Islet precursor cell (in vitro differentiated cells): ENCODE results near the gene ALKBH1.
A peak's percentile ranks its signal among the peaks of the same experiment; 100 is the strongest.
"Not testable (repeated sequence)": the region's sequence is repeated elsewhere in the genome, so short reads cannot be mapped to it uniquely, and the experiment has no call there.

Experiments used
- DNase-seq: peaks from one replicate; pipeline ENCODE4 v3.0.0-alpha.2; 2018

Gene ALKBH1

DNA sequence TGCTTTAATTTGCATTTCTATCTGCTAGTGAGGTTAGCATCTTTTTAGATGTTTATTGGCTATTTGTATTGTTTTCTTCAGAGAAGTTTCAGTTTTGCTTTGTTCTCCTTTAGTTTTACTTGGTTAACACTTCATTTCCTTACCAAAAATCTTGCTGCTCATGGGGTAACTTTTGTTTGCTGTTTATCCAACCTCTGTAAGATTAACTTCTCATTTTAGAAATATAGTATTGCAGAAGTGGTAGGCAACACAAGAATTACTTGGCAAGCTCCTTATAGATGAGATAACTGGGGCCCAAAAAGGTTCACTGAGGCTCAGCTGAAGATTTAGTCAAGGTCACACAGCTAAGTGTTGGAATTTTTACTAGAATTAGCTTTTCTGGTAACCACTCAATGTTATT lies 40.5 kb downstream of the ALKBH1 start:
- no peak for DNase-seq

- peak; percentile 69 for DNase-seq
Observed at GRCh38 chr14:77663293-77663692, 44.5 kb downstream of the ALKBH1 start.

- not testable (repeated sequence) for DNase-seq
Observed at GRCh38 chr14:77661562-77661961, 46.3 kb downstream of the ALKBH1 start.

DNA sequence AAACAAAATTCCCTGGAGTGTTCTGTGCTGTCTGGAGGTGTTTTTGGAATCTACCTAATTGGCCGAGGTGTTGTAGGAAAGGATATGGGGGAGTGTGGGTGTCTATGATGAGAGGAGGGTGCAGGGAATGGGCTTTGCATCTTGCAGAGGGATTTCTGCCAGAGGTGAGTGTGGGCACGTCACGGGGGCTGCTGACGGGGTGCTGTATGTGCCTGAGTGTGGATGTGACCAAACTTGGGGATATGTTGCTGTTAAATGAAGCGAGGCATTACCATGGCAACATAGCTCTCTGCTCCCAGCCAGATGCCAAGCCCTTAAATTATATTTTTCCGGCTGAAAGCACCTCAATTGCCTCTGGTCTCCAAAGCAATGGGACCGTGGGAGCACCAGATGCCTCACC lies 47.1 kb downstream of the ALKBH1 start:
- no peak for DNase-seq

- DNase-seq, result no peak
Observed at GRCh38 chr14:77659831-77660230, 48.0 kb downstream of the ALKBH1 start.

DNA sequence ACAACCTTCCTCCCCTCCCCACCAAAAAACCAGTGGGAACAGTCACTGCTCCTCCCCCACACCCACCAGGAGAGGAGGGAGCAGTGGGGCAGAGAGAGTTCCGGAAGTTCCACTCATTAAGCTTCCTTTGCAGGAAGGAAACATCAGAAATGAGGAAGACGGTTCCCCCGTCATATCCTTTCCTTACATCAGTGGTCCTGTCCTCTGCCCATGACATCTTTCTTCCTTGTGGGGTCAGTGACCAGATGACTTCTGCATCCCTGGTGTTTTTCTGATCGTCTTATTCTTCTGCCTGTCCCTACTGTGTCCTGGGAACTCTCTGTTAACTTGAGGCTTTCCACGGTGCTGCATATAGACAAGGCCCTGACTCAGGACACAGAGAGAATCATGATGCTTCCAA lies 50.5 kb downstream of the ALKBH1 start:
- no peak for DNase-seq

- no peak for DNase-seq
Observed at GRCh38 chr14:77654001-77654441, 53.8 kb downstream of the ALKBH1 start.

DNA sequence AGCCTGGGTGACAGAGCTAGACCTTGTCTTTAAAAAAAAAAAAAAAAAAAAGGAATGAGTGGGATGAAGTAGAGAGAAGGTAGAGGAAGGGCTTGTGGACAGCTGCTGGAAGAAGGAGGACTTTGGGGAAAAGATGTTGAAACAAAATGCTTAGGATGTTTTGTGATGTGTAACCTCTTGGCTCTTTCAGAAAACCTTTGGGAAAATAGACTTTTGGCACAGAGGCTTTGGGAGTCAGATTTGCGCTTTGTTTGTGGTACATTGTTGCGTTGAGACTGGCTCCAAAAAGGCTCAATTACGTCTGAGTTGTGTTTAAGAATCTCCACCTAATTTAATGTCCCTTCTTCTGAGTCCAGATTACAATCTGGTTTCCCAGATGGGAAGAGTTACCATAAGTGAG lies 58.5 kb downstream of the ALKBH1 start:
- DNase-seq, result no peak

DNA sequence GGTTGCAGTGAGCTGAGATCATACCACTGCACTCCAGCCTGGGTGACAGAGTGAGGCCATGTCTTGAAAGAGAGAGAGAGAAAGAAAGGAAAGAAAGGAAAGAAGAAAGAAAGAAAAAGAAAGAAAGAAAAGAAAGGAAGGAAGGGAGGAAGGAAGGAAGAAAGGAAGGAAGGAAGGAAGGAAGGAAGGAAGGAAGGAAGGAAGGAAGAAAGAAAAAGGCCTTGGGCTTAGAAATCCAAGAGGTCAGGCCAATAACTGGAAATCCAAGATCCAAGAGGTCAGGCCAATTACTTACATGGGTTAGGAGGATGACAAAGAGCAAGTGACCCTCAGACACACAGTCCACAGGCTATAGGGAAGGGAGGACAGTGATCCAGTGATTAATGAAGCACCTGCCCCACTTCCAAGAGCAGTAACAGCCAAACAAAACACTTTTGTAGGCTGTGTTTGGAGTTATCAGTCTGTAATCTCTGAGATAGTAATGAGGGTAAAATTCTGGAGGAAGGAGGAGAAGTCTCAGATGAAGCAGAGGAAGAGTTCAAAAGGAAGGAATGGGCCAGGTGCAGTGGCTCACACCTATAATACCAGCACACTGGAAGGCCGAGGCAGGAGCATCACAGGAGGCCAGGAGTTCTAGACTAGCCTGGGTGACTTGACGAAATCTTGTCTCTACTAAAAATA lies 59.2 kb downstream of the ALKBH1 start:
- DNase-seq, result no peak

GRCh38 chr14:77647853-77648252 lies 60.0 kb downstream of the ALKBH1 start:
- no peak for DNase-seq

DNA sequence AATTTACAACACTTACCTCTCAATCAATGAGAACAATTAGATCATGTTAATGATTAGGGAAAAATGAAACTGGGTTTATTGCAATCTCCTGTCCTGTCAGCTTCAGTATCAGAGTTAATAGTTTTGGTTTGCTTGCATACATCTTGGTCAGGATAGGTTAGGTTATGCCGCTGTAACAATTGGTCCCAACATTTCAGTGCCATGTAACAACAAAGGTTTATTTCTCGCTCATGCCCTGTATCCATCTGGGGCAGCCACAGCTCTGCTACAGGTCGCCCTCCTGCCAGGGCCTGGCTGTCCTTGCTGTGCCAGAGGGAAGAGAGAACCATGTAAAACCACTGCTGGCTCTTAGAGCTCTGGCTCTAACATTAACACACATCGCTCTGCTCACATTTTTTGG lies 60.9 kb downstream of the ALKBH1 start:
- DNase-seq, result no peak

DNA sequence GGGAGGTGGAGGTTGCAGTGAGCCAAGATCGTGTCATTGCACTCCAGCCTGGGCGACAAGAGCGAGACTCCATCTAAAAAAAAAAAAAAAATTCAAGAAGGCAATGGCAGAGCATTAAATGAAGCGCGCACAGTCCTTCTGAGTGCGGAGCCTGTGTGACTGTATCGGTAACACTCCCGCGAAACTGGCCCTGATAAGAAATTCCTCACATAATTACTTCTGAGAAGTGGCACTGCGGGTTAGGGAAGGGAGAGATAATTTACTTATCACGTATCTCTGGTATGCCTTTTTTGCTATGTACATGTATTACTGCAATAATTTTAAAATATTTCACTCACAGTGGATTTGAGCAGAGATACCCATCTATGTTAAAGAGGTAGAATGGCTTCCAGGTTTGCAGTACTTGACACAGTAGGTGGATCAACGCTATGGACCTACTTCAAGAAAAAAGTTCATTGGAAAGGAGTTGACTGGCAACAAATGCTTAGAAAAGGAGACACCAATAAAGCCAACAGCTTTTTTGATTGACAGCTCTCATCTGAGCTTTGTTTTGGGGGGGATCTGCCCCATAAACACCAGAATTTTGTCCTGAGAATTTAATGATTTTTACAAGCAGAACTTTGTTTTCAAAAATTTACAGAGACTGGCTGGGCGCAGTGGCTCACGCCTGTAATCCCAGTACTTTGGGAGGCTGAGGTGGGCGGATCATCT lies 62.1 kb downstream of the ALKBH1 start:
- DNase-seq, result no peak

GRCh38 chr14:77642407-77642806 lies 65.4 kb downstream of the ALKBH1 start:
- DNase-seq, result no peak

DNA sequence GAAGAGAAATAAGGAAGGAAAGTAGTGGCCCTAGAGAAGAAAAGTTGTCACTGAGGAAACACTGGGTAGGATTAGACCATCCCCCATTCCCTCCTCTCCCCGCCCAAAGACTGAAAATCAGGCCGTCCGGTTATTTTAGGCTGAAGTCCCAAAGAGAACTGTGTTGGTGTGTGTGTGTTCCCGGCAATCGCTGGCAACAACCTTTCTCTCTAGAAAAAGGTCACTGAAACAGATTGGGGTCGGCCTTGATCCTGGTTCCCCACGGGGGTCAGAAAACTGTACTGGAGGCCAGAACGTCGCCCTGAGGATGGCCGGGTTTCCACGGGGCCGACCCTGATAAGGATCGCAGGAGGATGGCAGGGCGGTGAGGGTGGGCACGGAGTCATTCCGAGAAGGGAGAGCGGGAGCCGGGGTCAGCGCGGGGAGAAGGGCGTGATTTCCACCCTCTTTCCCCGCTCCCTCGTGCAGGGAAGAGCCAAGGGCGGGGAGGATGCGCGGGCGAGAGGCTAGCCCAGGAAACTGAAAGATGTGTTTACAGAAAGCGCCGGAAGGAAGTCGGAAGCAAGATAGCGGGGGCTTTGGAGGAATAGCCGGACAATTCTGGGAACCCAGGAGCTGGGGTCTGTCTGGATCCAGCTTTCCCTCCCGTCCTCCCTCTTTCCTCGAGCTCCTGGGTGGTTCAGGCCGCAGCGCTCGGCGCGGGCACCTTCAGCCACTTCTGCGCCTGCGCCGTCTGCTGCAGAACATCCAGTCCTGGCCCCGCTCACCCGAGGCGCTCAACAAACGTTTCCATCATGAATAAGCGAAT lies 66.1 kb downstream of the ALKBH1 start:
- DNase-seq, result no peak

DNA sequence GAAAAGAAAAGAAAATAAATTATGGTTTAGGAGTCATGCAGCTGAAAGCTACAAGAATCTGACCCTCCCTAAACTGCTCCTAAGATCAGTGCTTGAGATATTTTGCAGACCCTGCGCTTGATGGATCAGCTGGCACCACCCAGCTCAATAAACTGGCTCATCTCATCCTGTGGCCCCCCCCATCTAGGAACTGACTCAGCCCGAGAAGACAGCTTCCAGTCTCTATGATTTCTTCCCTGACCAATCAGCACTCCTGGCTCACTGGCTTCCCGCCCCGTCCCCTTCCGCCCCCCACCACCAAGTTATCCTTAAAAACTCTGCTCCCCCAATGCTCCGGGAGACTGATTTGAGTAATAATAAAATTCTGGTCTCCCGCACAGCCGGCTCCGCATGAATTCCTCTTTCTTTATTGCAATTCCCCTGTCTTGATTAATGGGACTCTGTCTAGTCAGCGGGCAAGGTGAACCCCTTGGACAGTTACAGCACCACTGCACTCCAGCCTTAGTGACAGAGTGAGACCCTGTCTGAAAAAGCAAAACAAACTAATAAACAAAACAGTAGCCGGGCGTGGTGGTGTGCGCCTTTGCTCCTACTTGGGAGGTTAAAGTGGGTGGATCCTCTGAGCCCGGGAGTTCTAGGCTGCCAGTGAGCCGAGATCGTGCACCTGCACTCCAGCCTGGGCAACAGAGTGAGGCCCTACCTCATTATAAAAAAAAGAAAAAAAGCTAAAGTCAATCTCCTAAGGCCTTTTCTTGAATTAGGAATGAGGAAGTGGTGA lies 66.9 kb downstream of the ALKBH1 start:
- DNase-seq, result no peak

DNA sequence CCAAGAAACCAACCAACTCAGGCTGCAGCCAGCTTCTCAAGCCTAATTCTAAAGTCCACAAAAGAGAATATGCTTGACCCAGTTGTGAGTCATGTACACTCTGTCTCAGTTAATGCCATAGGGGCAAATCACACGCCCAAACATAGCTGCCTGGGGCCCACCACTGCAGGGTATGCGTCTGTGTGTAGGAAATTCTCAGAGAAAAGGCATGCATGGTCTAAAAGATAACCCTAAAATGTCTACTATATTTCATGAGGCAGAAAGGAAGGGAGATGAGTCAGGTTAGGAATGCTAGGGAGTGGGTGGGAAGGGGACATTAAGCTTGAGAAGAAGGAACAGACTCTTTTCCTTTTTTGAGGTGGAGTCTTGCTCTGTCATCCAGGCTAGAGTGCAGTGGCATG lies 69.1 kb downstream of the ALKBH1 start:
- DNase-seq, result peak; percentile 65

- not testable (repeated sequence) for DNase-seq
Observed at GRCh38 chr14:77635869-77636268, 72.0 kb downstream of the ALKBH1 start.

GRCh38 chr14:77635466-77635865 lies 72.4 kb downstream of the ALKBH1 start:
- not testable (repeated sequence) for DNase-seq

DNA sequence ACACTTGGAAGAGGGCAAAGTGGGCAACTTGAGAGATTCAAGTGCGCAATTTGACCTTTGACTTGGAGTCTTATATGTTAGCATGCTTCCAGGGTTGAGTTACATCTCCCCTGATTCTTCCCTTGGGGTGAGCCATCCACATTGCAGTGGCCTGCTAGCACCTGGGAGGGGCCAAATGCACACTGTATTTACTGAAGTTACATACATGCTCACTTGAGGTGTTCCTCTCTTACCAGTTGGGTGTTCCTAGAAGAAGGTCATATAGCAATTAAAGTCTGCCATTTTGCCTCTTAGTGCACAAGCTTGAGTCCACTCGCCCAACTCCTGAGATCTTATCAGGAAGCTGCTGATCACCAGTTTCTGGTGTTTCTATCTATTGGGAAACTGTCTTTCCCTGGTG lies 77.7 kb downstream of the ALKBH1 start:
- DNase-seq, result no peak

GRCh38 chr14:77625360-77625759 lies 82.5 kb downstream of the ALKBH1 start:
- no peak for DNase-seq

DNA sequence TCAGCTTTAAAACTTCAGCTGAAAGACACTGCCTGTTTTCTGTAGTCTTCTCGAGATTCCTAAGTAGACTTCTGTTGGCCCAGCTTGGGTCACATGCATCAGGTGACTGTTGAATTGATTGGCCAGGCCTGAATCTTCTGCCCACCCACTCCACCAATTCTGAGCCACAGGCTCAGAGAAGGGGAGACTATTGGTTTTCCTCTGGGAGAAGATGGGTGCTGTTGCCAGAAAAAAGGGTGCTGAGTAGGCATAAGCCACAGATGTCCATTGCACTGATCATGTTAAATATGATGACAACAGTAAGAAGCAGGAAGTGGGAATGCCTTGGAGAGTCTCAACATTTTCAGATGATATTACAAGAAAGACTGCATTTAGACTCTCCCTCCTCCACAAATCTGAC lies 84.6 kb downstream of the ALKBH1 start:
- DNase-seq, result no peak
